GM12801 (cell line): Measurements from ENCODE around the gene QPCTL.

Experiments
- CTCF ChIP-seq: IDR thresholded peaks from one replicate; pipeline ENCODE4 v1.5.1; 2011; ENCODE audit warnings: control low read depth; ENCODE audit not compliant: insufficient read length; ENCODE audit errors: extremely low read depth

QPCTL gene

GRCh38 chr19:45716359-45717130 lies 24.1 kb downstream of the QPCTL start:
- no peak for TF ChIP-seq CTCF

- no peak for TF ChIP-seq CTCF
Observed at GRCh38 chr19:45717131-45717982, 24.9 kb downstream of the QPCTL start.

- no peak for TF ChIP-seq CTCF
Observed at GRCh38 chr19:45717983-45718650, 25.7 kb downstream of the QPCTL start.

GRCh38 chr19:45729800-45730290 lies 37.4 kb downstream of the QPCTL start:
- TF ChIP-seq CTCF = no peak

GRCh38 chr19:45730368-45731288 lies 38.2 kb downstream of the QPCTL start, which contains the start of gene FBXO46:
Gene FBXO46, minus strand, starts transcription at chr19:45730896. Its CDS starts 17,401 bp downstream, at chr19:45713495.
- no peak for TF ChIP-seq CTCF

- no peak for TF ChIP-seq CTCF
Observed at GRCh38 chr19:45733160-45733810, 40.8 kb downstream of the QPCTL start, which contains the start of gene MEIOSIN. Gene MEIOSIN, plus strand, starts transcription at chr19:45733439. Its CDS starts 1,938 bp downstream, at chr19:45735377.
